Effector memory CD8-positive, alpha-beta T cell (primary cell): ENCODE data around the gene PRKAR2B.

Experiments used
- ATAC-seq: fragments of 150-1000 bp; cut with Tn5 transposase; replicated peaks from 2 replicates; pipeline ENCODE4 v1.10.0; 2021; ENCODE audit warnings: mild to moderate bottlenecking, moderate library complexity
- DNase-seq, 3 experiments: peaks; one replicate each; pipeline ENCODE4 v3.0.0; 2021
- H3K27ac Mint-ChIP-seq, 2 donors: one replicate each; pipeline ENCODE4 v1.8.0; 2022; ENCODE audit warnings: mild to moderate bottlenecking in 2 of 2, mixed read lengths in 2 of 2, moderate library complexity in 2 of 2
- H3K27me3 Mint-ChIP-seq, 2 donors: one replicate each; pipeline ENCODE4 v1.8.0; 2022; ENCODE audit warnings: mixed read lengths in 2 of 2
- H3K36me3 Mint-ChIP-seq: one replicate; pipeline ENCODE4 v1.8.0; 2022; ENCODE audit warnings: mild to moderate bottlenecking, moderate library complexity, mixed read lengths; ENCODE audit not compliant: insufficient read depth
- H3K4me1 Mint-ChIP-seq, 2 donors: one replicate each; pipeline ENCODE4 v1.8.0; 2022; ENCODE audit warnings: low read depth in 2 of 2, mixed read lengths in 2 of 2
- H3K4me3 Mint-ChIP-seq, 2 donors: one replicate each; pipeline ENCODE4 v1.8.0; 2022; ENCODE audit warnings: mild to moderate bottlenecking in 2 of 2, mixed read lengths in 2 of 2, moderate library complexity in 2 of 2
- H3K9me3 Mint-ChIP-seq, 2 donors: one replicate each; pipeline ENCODE4 v1.8.0; 2022; ENCODE audit warnings: mixed read lengths in 2 of 2

Gene PRKAR2B

DNA sequence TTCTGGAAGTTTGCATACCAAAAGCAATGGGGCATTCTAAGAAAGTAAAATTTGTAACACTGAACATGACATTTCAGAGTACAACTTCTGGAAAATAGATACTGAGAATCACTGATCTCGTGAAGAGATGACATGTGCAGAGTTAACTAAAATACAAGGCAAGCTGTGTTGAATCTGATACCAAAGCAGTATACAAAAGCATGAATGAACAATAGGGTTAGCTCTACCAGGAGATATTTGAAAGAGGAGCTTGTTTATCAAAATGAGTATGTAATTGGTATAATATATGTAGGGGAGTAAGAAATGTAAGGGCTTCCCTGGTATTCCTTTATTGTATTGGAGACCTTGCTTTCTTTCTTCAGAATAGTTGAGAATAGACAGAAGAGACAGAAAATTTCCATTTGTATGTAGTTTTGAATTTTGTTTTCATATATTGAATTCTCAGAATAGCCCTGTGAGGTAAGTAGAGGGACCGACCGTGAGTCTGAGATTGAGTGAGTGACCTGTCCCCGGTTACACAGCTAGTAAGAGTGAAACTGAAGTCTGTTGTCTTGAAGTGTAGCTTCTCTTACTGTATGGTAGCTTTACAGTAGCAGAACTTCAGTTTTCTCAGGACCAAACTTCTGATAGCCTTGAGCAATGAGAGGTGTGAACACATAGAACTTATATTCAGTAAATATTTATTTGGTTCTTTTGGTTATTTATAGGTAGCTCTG, 129.3 kb downstream of the PRKAR2B start:
- peak overlapping the region; percentile 5 to 52 for H3K4me3 Mint-ChIP-seq
- no peaks in the 10 kb centered on the region for H3K9me3 Mint-ChIP-seq
- H3K4me1 Mint-ChIP-seq = peaks cover 43 to 55% of the 10 kb centered on the region in 2 donors
- no peak for ATAC-seq
- no peak for DNase-seq
- H3K36me3 Mint-ChIP-seq = peaks cover 57% of the 10 kb centered on the region
- no peaks in the 10 kb centered on the region for H3K27me3 Mint-ChIP-seq
- peak overlapping the region; percentile 8 to 42 for H3K27ac Mint-ChIP-seq

DNA sequence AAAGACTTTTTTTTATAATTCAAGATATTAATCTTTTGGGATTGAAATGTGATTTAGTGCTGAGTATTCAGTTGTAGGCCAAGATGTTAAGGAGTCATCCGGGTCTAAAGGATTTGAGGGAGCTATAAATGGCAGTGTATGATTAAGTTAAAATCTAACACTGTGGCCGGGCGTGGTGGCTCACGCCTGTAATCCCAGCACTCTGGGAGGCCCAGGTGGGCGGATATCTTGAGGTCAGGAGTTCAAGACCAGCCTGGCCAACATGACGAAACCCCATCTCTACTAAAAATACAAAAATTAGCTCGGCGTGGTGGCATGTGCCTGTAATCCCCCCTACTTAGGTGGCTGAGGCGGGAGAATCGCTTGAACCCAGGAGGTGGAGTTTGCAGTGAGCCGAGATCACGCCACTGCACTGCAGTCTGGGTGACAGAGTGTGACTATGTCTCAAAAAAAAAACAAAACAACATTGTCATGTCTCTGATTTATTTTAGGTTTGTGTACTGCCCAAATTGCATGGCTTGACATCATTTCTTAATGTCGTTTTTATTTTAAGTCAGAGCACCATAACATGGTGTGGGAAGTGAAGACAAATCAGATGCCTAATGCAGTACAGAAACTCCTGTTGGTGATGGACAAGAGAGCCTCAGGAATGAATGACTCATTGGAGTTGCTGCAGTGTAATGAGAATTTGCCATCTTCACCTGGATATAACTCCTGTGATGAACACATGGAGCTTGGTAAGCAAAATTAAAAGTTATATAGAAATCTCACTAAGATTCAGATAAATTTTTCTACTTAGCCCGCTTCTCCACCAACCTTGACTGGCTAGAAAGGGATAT, 135.0 kb downstream of the PRKAR2B start:
- Mint-ChIP-seq H3K4me3 (peak overlapping the region; percentile 23 to 53), H3K4me1 (peaks cover 22 to 37% of the 10 kb centered on the region in 2 donors), H3K36me3 (peaks cover 71% of the 10 kb centered on the region), H3K27ac (peak overlapping the region; percentile 4 to 54), H3K9me3 (no peaks in the 10 kb centered on the region), H3K27me3 (no peaks in the 10 kb centered on the region)
- no peak for DNase-seq
- no peak for ATAC-seq

DNA sequence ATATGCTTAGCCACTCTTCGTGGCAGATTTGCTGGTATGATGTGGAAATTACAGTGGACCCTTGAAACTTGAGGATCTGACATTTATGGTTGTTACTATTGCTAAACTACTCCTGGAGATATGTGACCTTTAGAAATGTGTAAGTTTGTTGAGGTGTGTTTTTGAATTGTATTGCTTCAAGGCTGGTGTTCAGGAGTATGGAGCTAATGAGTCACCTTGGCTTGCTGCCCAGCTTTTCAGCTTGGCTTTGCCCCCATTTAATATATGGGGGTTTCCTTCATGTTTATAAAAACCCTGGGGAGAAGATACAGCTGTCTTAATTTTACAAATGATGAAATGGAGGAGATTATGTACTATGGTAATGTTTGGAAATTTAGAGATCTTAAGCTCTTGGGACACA, 135.9 kb downstream of the PRKAR2B start:
- Mint-ChIP-seq H3K27me3 (no peaks in the 10 kb centered on the region), H3K27ac (peak overlapping the region; percentile 4 to 54), H3K36me3 (peaks cover 79% of the 10 kb centered on the region), H3K4me1 (peaks cover 27 to 38% of the 10 kb centered on the region in 2 donors), H3K4me3 (peak overlapping the region in 1 of 2 donors; percentile 53), H3K9me3 (no peaks in the 10 kb centered on the region)
- ATAC-seq = peak; percentile 65
- no peak for DNase-seq

DNA sequence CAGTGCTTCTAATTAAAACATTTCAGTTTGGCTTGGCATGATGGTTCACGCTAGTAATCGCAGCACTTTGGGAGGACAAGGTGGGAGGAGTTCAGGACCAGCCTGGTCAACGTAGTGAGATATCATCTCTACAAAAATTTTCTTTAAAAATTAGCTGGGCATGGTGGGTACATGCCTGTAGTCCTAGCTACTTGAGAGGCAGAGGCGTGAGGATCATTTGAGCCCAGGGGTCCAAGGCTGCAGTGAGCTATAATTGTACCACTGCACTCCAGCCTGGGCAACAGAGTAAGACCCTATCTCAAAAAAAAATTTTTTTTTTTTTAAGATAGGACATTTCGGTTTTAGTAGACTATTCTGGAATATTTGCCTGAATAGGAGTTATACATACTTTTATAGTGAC, 136.7 kb downstream of the PRKAR2B start:
- no peak overlapping the region for H3K4me3 Mint-ChIP-seq
- no peaks in the 10 kb centered on the region for H3K9me3 Mint-ChIP-seq
- ATAC-seq (no peak), DNase-seq (no peak)
- peaks cover 26 to 39% of the 10 kb centered on the region in 2 donors for H3K4me1 Mint-ChIP-seq
- peak overlapping the region in 1 of 2 donors; percentile 4 for H3K27ac Mint-ChIP-seq
- peaks cover 79% of the 10 kb centered on the region for H3K36me3 Mint-ChIP-seq
- no peaks in the 10 kb centered on the region for H3K27me3 Mint-ChIP-seq

DNA sequence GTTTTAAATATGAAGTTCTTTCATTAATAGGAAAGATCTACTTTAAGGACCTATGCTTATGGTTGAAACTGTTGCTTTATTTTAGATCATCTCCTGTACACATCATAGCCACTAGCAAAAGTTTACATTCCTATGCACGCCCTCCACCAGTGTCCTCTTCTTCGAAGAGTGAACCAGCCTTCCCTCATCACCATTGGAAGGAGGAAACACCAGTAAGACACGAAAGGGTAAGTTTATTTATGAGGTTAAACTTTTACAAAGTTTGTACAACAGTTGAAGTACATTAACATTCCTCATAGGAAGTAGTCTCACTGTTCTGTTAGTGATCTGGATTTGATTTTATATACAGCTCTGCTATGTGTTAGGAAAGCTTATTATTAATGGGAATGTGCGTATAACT, 141.2 kb downstream of the PRKAR2B start:
- Mint-ChIP-seq H3K4me1 (peaks cover 11 to 42% of the 10 kb centered on the region in 2 donors), H3K27me3 (no peaks in the 10 kb centered on the region), H3K36me3 (peaks cover 99% of the 10 kb centered on the region), H3K27ac (peak overlapping the region in 1 of 2 donors; percentile 53), H3K4me3 (no peak overlapping the region), H3K9me3 (no peaks in the 10 kb centered on the region)
- DNase-seq = no peak
- ATAC-seq = no peak

DNA sequence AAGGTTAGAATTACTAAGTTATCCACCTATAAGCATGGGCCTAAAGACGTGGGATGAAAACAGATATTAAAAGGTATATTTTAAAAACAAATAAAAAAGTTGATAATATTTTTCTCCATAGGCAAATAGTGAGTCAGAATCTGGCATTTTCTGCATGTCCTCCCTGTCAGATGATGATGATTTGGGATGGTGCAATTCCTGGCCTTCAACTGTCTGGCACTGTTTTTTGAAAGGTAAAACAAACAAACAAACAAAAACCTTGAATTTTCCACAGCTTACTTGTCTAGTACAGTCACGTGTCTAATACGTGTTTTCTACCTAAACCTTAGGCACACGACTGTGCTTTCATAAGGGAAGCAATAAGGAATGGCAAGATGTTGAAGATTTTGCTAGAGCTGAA, 141.7 kb downstream of the PRKAR2B start:
- ATAC-seq (no peak), DNase-seq (no peak)
- no peaks in the 10 kb centered on the region for H3K9me3 Mint-ChIP-seq
- peaks cover 99% of the 10 kb centered on the region for H3K36me3 Mint-ChIP-seq
- peaks cover 6 to 37% of the 10 kb centered on the region in 2 donors for H3K4me1 Mint-ChIP-seq
- H3K27me3 Mint-ChIP-seq = no peaks in the 10 kb centered on the region
- H3K4me3 Mint-ChIP-seq = no peak overlapping the region
- H3K27ac Mint-ChIP-seq = peak overlapping the region in 1 of 2 donors; percentile 53

DNA sequence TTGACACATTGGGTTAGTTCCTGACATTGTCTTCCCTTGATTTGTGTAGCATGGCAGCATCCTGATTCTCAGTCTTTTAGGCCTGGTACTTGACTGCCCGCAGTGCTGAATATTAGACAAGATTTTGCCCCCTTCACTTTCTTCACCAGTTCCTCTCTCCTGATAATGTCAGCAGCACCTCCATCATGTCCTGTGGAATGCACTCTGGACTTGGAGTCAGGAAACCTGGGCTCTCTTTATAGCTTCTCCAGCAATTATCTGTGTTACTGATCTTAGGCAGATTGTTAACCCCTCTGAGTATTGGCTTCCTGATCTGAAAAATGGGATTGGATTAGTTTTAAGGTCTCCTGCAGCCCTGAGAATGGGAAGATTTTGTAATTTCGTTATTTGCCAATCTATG, 143.3 kb downstream of the PRKAR2B start:
- no peak for ATAC-seq
- peaks cover 6 to 41% of the 10 kb centered on the region in 2 donors for H3K4me1 Mint-ChIP-seq
- H3K27ac Mint-ChIP-seq = no peak overlapping the region
- H3K36me3 Mint-ChIP-seq = peaks cover 96% of the 10 kb centered on the region
- DNase-seq = no peak
- H3K4me3 Mint-ChIP-seq = no peak overlapping the region
- H3K9me3 Mint-ChIP-seq = no peaks in the 10 kb centered on the region
- H3K27me3 Mint-ChIP-seq = no peaks in the 10 kb centered on the region

DNA sequence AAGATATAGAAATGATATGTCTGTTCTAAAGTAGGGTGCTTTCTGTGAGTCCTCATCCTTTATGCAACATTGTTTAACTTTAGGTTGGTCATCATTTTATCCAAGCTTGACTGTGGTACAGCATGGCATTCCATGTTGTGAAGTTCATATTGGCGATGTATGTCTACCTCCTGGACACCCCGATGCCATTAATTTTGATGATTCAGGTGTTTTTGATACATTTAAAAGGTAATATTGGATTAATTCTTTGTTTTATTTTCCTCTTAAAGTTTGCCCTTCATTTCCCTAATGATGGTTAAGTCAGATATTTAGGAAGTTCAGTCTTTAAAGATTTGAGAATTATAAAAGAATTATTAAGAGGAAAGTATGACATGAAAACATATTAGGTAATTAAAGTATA, 145.6 kb downstream of the PRKAR2B start:
- Mint-ChIP-seq H3K9me3 (no peaks in the 10 kb centered on the region), H3K4me1 (peaks cover 2 to 40% of the 10 kb centered on the region in 2 donors), H3K36me3 (peaks cover 86% of the 10 kb centered on the region), H3K4me3 (no peak overlapping the region), H3K27ac (no peak overlapping the region), H3K27me3 (no peaks in the 10 kb centered on the region)
- no peak for ATAC-seq
- no peak for DNase-seq

DNA sequence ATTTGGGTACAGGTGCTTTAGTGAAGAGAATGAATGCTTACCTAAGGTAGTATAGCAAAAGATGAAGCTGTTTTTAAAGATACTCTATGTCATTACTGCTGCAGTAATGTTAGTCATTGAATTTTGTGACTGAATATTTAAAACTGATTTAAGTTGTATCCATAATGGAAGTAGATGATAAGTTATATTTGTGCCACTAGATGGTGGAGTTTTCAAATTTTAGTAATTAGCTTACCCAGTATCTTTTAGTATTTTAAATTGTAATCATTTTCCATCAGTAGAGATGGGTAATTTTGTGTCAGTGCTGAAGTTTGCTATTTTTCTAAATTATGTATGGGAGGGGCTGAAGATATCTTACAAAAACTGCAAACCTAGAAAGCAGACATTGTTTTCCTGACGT, 149.5 kb downstream of the PRKAR2B start:
- ATAC-seq (no peak), DNase-seq (no peak)
- no peaks in the 10 kb centered on the region for H3K27me3 Mint-ChIP-seq
- peak overlapping the region; percentile 49 to 77 for H3K27ac Mint-ChIP-seq
- peaks cover 0 to 16% of the 10 kb centered on the region in 2 donors for H3K4me1 Mint-ChIP-seq
- H3K9me3 Mint-ChIP-seq = no peaks in the 10 kb centered on the region
- H3K36me3 Mint-ChIP-seq = peaks cover 85% of the 10 kb centered on the region
- no peak overlapping the region for H3K4me3 Mint-ChIP-seq

DNA sequence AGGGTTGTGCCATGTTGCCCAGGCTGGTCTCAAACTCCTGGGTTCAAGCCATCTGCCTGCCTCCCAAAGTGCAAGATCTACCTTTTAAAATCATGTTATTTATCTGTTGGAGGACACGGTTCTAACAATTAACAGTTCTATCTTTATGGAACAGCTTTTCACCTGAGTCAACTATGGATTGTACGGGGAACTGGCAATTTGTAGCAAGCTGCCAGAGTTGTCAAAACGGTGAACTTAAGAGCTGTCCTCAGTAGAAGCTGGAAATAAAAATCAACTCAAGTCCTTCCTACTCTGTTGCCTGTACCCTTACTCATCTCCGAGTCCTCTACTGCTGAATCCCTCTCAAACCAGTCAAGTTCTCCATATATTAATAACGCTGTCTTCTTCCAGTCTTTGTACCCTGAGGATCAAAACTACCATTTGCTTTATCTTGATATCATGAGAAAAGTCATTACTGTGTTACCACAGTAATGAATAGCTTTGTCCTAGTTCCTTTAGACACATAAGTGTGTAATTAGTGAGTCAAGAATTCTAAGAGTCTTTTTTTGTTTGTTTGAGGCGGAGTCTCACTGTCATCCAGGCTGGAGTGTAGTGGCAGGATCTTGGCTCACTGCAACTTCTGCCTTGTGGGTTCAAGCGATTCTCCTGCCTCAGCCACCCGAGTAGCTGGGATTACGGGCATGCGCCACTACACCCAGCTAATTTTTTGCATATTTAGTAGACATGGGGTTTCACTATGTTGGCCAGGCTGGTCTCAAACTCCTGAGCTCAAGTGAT, 152.5 kb downstream of the PRKAR2B start:
- no peaks in the 10 kb centered on the region for H3K9me3 Mint-ChIP-seq
- H3K4me1 Mint-ChIP-seq = peaks cover 0 to 14% of the 10 kb centered on the region in 2 donors
- peak overlapping the region; percentile 2 to 62 for H3K27ac Mint-ChIP-seq
- no peak for ATAC-seq
- H3K36me3 Mint-ChIP-seq = peaks cover 85% of the 10 kb centered on the region
- no peak for DNase-seq
- no peak overlapping the region for H3K4me3 Mint-ChIP-seq
- H3K27me3 Mint-ChIP-seq = no peaks in the 10 kb centered on the region

DNA sequence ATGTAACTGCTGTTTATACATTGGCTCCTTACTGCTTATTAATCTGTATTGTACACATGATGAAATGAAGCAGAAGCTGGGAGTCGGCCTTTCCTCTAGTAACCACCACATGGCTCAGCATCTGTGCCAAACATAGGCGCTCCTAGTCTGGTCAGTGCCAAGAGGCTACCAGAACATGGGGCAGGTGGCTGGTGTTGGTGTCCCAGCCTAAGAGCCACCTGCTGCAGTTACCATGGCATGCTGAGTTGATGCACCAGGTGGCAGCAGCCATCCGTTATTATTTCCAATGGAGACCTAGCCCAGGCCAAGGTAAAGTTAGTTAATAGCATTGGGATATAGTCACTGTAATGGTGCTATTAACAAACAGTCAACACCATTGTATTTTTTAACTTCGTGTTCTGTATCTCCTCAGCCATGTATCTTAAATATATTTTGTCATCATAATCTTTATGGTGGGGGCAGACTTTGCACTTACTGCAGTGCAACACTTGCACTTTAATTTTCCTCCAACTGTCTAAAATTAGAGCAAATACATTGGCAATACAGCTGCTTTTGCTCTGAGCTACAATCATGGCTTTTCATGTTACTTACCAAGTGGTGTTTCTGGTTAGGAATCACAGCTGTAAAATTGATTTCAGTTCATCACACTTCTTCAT, 157.4 kb downstream of the PRKAR2B start:
- ATAC-seq (peak; percentile 52), DNase-seq (no peak)
- Mint-ChIP-seq H3K4me1 (peaks cover 0 to 3% of the 10 kb centered on the region in 2 donors), H3K27me3 (no peaks in the 10 kb centered on the region), H3K36me3 (peaks cover 94% of the 10 kb centered on the region), H3K27ac (no peak overlapping the region), H3K9me3 (no peaks in the 10 kb centered on the region), H3K4me3 (no peak overlapping the region)

DNA sequence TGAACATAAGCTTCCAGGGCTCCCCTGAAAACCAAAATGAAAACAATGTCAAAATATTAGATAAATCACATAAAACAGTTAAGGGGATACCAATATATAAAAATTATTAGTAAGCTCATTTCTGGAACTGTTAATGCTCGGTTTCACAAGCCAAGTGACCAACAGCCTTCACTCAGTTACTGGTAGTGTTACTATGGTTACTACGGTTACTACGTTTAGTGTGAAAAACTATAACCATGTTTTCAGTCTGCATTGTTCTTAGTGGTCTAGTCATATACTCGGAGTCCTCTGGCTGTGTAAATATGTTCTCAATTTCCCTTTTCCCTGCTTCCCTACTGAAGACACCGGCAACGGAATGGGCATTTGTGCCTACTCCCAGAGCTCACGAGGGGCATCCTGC, 159.1 kb downstream of the PRKAR2B start:
- no peaks in the 10 kb centered on the region for H3K9me3 Mint-ChIP-seq
- H3K27ac Mint-ChIP-seq = peak overlapping the region in 1 of 2 donors; percentile 23
- ATAC-seq = no peak
- no peak overlapping the region for H3K4me3 Mint-ChIP-seq
- H3K4me1 Mint-ChIP-seq = peaks cover 0 to 3% of the 10 kb centered on the region in 2 donors
- H3K27me3 Mint-ChIP-seq = no peaks in the 10 kb centered on the region
- peaks cover 79% of the 10 kb centered on the region for H3K36me3 Mint-ChIP-seq
- no peak for DNase-seq

DNA sequence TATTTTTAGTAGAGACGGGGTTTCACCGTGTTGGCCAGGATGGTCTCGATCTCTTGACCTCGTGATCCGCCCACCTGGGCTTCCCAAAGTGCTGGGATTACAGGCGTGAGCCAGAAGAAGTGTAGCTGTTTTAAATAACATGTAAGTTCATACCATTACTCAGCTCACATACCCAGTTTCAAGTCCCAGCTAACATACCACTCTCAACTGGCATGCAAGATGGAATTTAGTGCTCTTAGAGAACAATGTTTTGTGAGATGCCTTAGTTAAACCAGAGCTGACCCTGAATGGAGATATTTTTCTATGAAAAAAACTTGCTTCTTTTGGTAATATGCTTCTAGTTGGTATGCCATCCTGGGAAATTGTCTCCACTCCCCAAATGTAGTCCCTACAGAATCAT, 161.6 kb downstream of the PRKAR2B start:
- H3K9me3 Mint-ChIP-seq = no peaks in the 10 kb centered on the region
- H3K36me3 Mint-ChIP-seq = peaks cover 59% of the 10 kb centered on the region
- ATAC-seq (no peak), DNase-seq (no peak)
- H3K27ac Mint-ChIP-seq = no peak overlapping the region
- peaks cover 0 to 3% of the 10 kb centered on the region in 2 donors for H3K4me1 Mint-ChIP-seq
- H3K27me3 Mint-ChIP-seq = no peaks in the 10 kb centered on the region
- no peak overlapping the region for H3K4me3 Mint-ChIP-seq
